Caco-2 (cell line): ENCODE measurements around the gene FGF7. TPM values are rescaled to one million over a fixed set of nuclear protein-coding genes. Genes with fewer than 3 reads are reported as not detected.

Experiments used
- BruUV-seq: library from RNA; stranded (reverse); fragments of 400-500 nt; replicated peaks from 2 replicates; lab custom pipeline; 2021; lab: Mats Ljungman, UMichigan
- CTCF ChIA-PET: fragments of 300-600 bp; sonication (Branson Sonifier 250); formaldehyde crosslinking; loops from one replicate; lab custom pipeline; 2022; ENCODE audit warnings: antibody characterized with exemption; lab: Charles Lee
- POLR2A ChIA-PET: fragments of 300-600 bp; sonication (Branson Sonifier 250); formaldehyde crosslinking; loops from one replicate; lab custom pipeline; 2022; ENCODE audit warnings: antibody characterized with exemption; lab: Charles Lee
- DNase-seq, 2 experiments: peaks; one replicate each; pipeline versions ENCODE4 v3.0.0 to v3.0.0-alpha.2; 2020 to 2022
- H3K27me3 ChIP-seq: replicated peaks from 2 replicates; pipeline ENCODE4 v1.6.0; 2011; ENCODE audit warnings: low read length; ENCODE audit not compliant: control insufficient read depth, insufficient read depth
- H3K36me3 ChIP-seq: 2 replicates; pipeline ENCODE4 v1.5.1; 2011; ENCODE audit warnings: low read length; ENCODE audit not compliant: control insufficient read depth, insufficient read depth
- H3K4me1 ChIP-seq: fragments of 250-450 bp; sonication (Bioruptor Pico); 2 replicates; pipeline ENCODE4 v1.5.1; 2020; ENCODE audit warnings: mild to moderate bottlenecking
- H3K4me3 ChIP-seq: 2 replicates; pipeline ENCODE4 v1.5.1; 2011; ENCODE audit warnings: low read depth, mild to moderate bottlenecking, control low read depth, low read length
- H3K9me3 ChIP-seq: fragments of 250-450 bp; sonication (Bioruptor Pico); 2 replicates; pipeline ENCODE4 v1.5.1; 2020; ENCODE audit warnings: mild to moderate bottlenecking, moderate library complexity
- H3K27ac Mint-ChIP-seq: one replicate; pipeline ENCODE4 v1.8.0; 2022; ENCODE audit warnings: mixed read lengths; ENCODE audit not compliant: unreplicated experiment
- H3K27me3 Mint-ChIP-seq: one replicate; pipeline ENCODE4 v1.8.0; 2022; ENCODE audit warnings: mixed read lengths; ENCODE audit not compliant: insufficient read depth, unreplicated experiment
- H3K36me3 Mint-ChIP-seq: one replicate; pipeline ENCODE4 v1.8.0; 2022; ENCODE audit warnings: mild to moderate bottlenecking, mixed read lengths; ENCODE audit not compliant: insufficient read depth, unreplicated experiment
- H3K4me1 Mint-ChIP-seq: one replicate; pipeline ENCODE4 v1.8.0; 2022; ENCODE audit warnings: low read depth, mixed read lengths; ENCODE audit not compliant: unreplicated experiment
- H3K4me3 Mint-ChIP-seq: one replicate; pipeline ENCODE4 v1.8.0; 2022; ENCODE audit warnings: mild to moderate bottlenecking, moderate library complexity, mixed read lengths; ENCODE audit not compliant: unreplicated experiment
- H3K9me3 Mint-ChIP-seq: one replicate; pipeline ENCODE4 v1.8.0; 2022; ENCODE audit warnings: mixed read lengths; ENCODE audit not compliant: unreplicated experiment
- CTCF ChIP-seq, 2 experiments: fragments of 200-600 bp in 1 of 2; IDR thresholded peaks; 1 replicate in 1 of 2; 2 replicates in 1 of 2; pipeline versions ENCODE4 v1.5.1 to v1.8.0; 2011 to 2022; ENCODE audit warnings: antibody characterized with exemption in 1 of 2, control low read depth in 1 of 2, inconsistent platforms in 1 of 2, low read depth in 1 of 2, low read length in 1 of 2, mild to moderate bottlenecking in 1 of 2, moderate library complexity in 1 of 2; ENCODE audit not compliant: insufficient read depth in 1 of 2, severe bottlenecking in 1 of 2, unreplicated experiment in 1 of 2
- intact Hi-C: fragments of 100-400 bp; cut with micrococcal nuclease; formaldehyde crosslinking; loops from one replicate; pipeline ENCODE4 v1.10.0; 2022; ENCODE audit not compliant: unreplicated experiment
- total RNA-seq: library from RNA; stranded (reverse); gene quantifications from 2 replicates; pipeline ENCODE4 v1.2.3, GENCODE V29; 2022

Gene FGF7
- total RNA-seq, 1 experiment from 2014 or later = 0.18 TPM

GRCh38 chr15:49435174-49435573 is 12.1 kb downstream of the FGF7 start:
- TF ChIP-seq CTCF (IDR thresholded peaks at IDR 0.05; ENCODE audit: insufficient read depth in 1 of 2, low read depth in 1 of 2, low read length in 1 of 2, severe bottlenecking in 1 of 2, unreplicated experiment in 1 of 2) = no peak
- H3K36me3 ChIP-seq = no peaks in the 10 kb centered on the region
- intact Hi-C loops = no loop called here
- no TSS peak for BruUV-seq
- CTCF ChIA-PET = no interaction called here
- H3K27me3 ChIP-seq = no peaks in the 10 kb centered on the region
- H3K4me3 ChIP-seq = no peak overlapping the region
- no peaks in the 10 kb centered on the region for H3K36me3 Mint-ChIP-seq
- no peaks in the 10 kb centered on the region for H3K9me3 Mint-ChIP-seq
- no peaks in the 10 kb centered on the region for H3K27me3 Mint-ChIP-seq
- POLR2A ChIA-PET = no interaction called here
- DNase-seq = no peak
- H3K4me1 ChIP-seq = peaks cover 8% of the 10 kb centered on the region
- H3K4me3 Mint-ChIP-seq = no peak overlapping the region
- no peaks in the 10 kb centered on the region for H3K9me3 ChIP-seq
- no peak overlapping the region for H3K27ac Mint-ChIP-seq
- peaks cover 13% of the 10 kb centered on the region for H3K4me1 Mint-ChIP-seq

- TF ChIP-seq CTCF (IDR thresholded peaks at IDR 0.05; ENCODE audit: insufficient read depth in 1 of 2, low read depth in 1 of 2, low read length in 1 of 2, severe bottlenecking in 1 of 2, unreplicated experiment in 1 of 2) = no peak
- POLR2A ChIA-PET = no interaction called here
- no peak for DNase-seq
- H3K9me3 ChIP-seq = no peaks in the 10 kb centered on the region
- Mint-ChIP-seq H3K36me3 (no peaks in the 10 kb centered on the region), H3K9me3 (no peaks in the 10 kb centered on the region), H3K4me1 (peaks cover 13% of the 10 kb centered on the region), H3K4me3 (no peak overlapping the region), H3K27me3 (no peaks in the 10 kb centered on the region), H3K27ac (no peak overlapping the region)
- H3K4me1 ChIP-seq = peaks cover 8% of the 10 kb centered on the region
- intact Hi-C loops = no loop called here
- CTCF ChIA-PET = no interaction called here
- H3K27me3 ChIP-seq = no peaks in the 10 kb centered on the region
- BruUV-seq = no TSS peak
- no peak overlapping the region for H3K4me3 ChIP-seq
- H3K36me3 ChIP-seq = no peaks in the 10 kb centered on the region
Observed at GRCh38 chr15:49436751-49437150, 13.7 kb downstream of the FGF7 start.

GRCh38 chr15:49438962-49439631 is 16.1 kb downstream of the FGF7 start:
- CTCF ChIA-PET = no interaction called here
- no peak overlapping the region for H3K27ac Mint-ChIP-seq

More at GRCh38 chr15:49438962-49439631, 16.1 kb downstream of the FGF7 start:
- Histone ChIP-seq H3K27me3 (no peaks in the 10 kb centered on the region), H3K36me3 (no peaks in the 10 kb centered on the region), H3K4me1 (peaks cover 8% of the 10 kb centered on the region), H3K4me3 (no peak overlapping the region), H3K9me3 (no peaks in the 10 kb centered on the region)
- Mint-ChIP-seq H3K9me3 (no peaks in the 10 kb centered on the region), H3K4me1 (peaks cover 11% of the 10 kb centered on the region), H3K36me3 (no peaks in the 10 kb centered on the region), H3K4me3 (no peak overlapping the region), H3K27me3 (no peaks in the 10 kb centered on the region)
- intact Hi-C loops = no loop called here
- no TSS peak for BruUV-seq
- no peak for DNase-seq
- TF ChIP-seq CTCF (IDR thresholded peaks at IDR 0.05; ENCODE audit: insufficient read depth in 1 of 2, low read depth in 1 of 2, low read length in 1 of 2, severe bottlenecking in 1 of 2, unreplicated experiment in 1 of 2) = no peak
- POLR2A ChIA-PET = no interaction called here
